Mammary epithelial cell (primary cell): ENCODE results near the gene PAM.

Experiments
- CTCF ChIP-seq, 2 donors: IDR thresholded peaks in 1 of 2; conservative IDR thresholded peaks in 1 of 2; 2 replicates each; pipeline ENCODE4 v1.5.1; 2011 to 2012; ENCODE audit warnings: inconsistent platforms in 2 of 2, low read length in 2 of 2, mild to moderate bottlenecking in 2 of 2, control low read depth in 1 of 2, low read depth in 1 of 2; ENCODE audit not compliant: insufficient read depth in 1 of 2; ENCODE audit errors: extremely low read depth in 1 of 2
- EZH2 ChIP-seq: IDR thresholded peaks from 2 replicates; pipeline ENCODE4 v1.6.1; 2012; ENCODE audit warnings: low read length, inconsistent platforms, borderline replicate concordance

GRCh38 chr5:102835717-102836116 lies 80.6 kb downstream of the PAM start:
- TF ChIP-seq CTCF (conservative IDR thresholded peaks at IDR 0.05 in 1 of 2, IDR thresholded peaks at IDR 0.05 in 1 of 2; ENCODE audit: extremely low read depth in 1 of 2, insufficient read depth in 1 of 2, low read depth in 1 of 2, low read length in 2 of 2) (no peak), EZH2 (no peak)
